Activated T-cell treated with anti-CD3 and anti-CD28 coated beads, Interleukin-2, amount 50 U/mL, for 1 hour (primary cell): ENCODE measurements around the gene PLXDC2.

Experiments used
- DNase-seq: peaks from one replicate; pipeline ENCODE4 v3.0.0-alpha.2; 2020

Gene PLXDC2

GRCh38 chr10:19817231-19817933 is 1.1 kb downstream of the PLXDC2 start:
- DNase-seq: no peak

GRCh38 chr10:19818876-19819275 is 2.6 kb downstream of the PLXDC2 start:
- DNase-seq: no peak

GRCh38 chr10:19819419-19820033 is 3.3 kb downstream of the PLXDC2 start:
- DNase-seq: no peak

- DNase-seq: no peak
These were observed 8.4 kb downstream of the PLXDC2 start for GRCh38 chr10:19824381-19825342.

GRCh38 chr10:19825700-19826099 is 9.5 kb downstream of the PLXDC2 start:
- no peak for DNase-seq

- DNase-seq: no peak
These were observed 10.5 kb downstream of the PLXDC2 start for GRCh38 chr10:19826712-19827111.

GRCh38 chr10:19828278-19829049 is 12.2 kb downstream of the PLXDC2 start:
- no peak for DNase-seq

DNA sequence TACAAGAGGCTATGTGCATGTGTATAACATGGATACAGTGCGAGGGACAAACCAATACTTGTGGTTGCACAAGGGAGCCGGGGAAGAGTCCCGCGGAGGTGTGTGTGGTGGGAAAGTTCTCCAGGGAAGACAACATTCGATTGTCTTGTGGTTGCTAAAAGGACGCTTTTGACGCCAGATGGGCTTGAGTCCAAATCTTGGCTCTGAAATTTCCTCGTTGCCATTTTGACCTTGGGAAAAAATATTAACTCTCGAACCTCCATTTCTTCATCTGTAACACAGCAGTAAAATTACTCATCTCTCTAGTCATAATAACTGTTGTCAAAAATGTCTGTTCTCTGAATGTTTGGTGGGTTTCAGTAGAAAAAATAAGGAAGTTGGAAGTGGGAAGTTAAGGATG is 16.5 kb downstream of the PLXDC2 start:
- DNase-seq: no peak

- DNase-seq: no peak
These were observed 17.1 kb downstream of the PLXDC2 start for GRCh38 chr10:19833170-19833824.

- no peak for DNase-seq
These were observed 19.7 kb downstream of the PLXDC2 start for GRCh38 chr10:19835952-19836351.

GRCh38 chr10:19839090-19839489 is 22.9 kb downstream of the PLXDC2 start:
- no peak for DNase-seq

DNA sequence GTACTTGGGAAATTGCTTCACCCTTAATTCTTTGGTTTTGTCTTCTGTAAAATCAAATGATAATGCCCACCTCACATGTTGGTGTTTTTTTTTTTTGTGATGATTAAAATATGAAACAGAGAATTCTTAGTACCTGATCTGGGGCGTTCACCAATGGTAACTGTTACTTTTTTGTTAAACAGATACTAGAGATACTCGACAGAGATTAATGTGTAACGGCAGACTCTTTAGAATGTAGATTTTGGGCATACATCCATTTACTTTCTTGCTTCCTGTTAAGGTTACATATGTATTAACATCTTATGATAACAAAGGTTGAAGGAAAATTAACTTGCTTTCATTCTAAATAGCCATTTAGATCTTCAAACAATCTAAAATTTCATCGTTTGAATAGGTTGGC is 23.3 kb downstream of the PLXDC2 start:
- no peak for DNase-seq

DNA sequence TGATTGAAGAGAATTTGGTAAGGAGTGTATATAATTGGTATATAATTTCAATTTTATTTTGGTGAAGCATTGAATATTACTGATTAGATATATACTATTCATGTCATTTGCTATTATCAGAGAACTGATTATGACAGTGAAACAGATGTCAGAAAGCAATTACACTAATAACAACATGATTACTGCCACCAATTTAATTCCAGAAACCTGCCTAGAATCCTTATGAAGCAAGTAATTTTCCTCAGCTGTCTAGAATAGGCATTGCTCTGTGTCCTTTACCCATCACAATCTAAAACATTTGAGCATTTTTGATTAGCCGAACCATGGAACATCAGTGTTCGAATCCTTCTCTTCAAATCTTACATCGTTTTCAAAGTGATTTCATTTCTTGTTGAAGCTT is 24.5 kb downstream of the PLXDC2 start:
- DNase-seq: no peak

DNA sequence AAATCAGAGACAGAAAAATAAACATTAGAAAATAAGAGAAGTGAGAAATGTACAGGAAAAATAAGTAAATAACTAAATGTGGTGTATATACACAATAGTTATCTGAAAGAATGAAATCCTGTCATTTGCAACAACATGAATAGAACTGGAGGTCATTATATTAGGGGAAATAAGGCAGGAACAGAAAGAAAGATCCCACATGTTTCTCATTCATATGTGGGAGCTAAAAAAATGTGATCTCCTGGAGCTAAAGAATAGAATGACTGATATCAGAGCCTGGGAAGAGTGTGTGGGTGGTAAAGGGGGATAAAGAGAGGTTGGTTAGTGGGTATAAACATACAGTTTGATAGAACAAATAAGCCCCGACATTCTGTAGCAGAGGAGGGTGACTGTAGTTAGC is 27.3 kb downstream of the PLXDC2 start:
- no peak for DNase-seq

GRCh38 chr10:19845503-19846368 is 29.5 kb downstream of the PLXDC2 start:
- no peak for DNase-seq

DNA sequence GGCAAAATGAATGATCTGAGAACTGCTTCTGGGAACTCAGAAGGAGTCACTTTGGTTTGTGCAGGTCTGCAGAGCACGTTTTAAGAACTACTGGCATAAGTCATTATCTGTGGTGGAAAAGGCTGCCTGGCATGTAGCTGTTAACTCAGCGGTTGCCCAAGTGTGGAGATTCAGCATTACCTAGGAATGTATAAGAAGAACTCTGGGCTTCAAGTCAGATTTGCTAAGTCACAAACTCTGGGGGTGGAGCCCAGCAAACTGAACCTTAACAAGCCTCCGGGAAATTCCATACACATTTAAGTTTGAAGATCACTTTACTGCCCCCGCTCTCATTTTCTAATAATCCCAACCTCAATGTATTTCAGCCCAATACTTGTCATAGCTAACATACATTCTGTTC is 31.1 kb downstream of the PLXDC2 start:
- no peak for DNase-seq

GRCh38 chr10:19848226-19848985 is 32.2 kb downstream of the PLXDC2 start:
- DNase-seq: no peak

DNA sequence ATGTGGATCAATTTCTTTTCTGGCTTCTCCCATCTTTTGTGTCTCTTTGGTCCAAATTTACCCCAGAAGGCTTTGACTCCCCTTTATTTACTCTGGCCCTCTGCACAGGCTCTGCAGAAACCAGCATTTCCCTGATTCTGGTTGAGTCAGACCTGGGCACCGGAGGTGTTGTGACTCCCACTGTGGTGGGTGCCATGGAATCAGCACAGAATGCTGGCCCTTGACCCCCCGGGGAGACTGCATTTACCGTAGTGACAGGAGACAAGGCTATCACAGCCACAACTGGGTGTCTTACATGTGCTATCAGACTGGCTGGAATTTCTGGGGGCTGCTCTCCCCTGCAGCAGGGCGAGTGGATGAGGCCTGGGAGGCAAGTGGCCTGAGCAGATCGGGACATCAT is 37.6 kb downstream of the PLXDC2 start:
- DNase-seq: no peak

GRCh38 chr10:19857876-19858275 is 41.6 kb downstream of the PLXDC2 start:
- no peak for DNase-seq

- no peak for DNase-seq
These were observed 43.9 kb downstream of the PLXDC2 start for GRCh38 chr10:19860107-19860506.
